Superior temporal gyrus (tissue), 1 donor: ENCODE measurements around the gene CGB8.
"Not testable (repeated sequence)": the region's sequence is repeated elsewhere in the genome, so short reads cannot be mapped to it uniquely, and the experiment has no call there.

Source experiments
- DNase-seq: peaks from one replicate; pipeline ENCODE4 v3.0.0-alpha.2; 2016; ENCODE audit errors: extremely low spot score

Gene CGB8

GRCh38 chr19:49030323-49030722 is 18.6 kb downstream of the CGB8 start:
- not testable (repeated sequence) for DNase-seq

DNA sequence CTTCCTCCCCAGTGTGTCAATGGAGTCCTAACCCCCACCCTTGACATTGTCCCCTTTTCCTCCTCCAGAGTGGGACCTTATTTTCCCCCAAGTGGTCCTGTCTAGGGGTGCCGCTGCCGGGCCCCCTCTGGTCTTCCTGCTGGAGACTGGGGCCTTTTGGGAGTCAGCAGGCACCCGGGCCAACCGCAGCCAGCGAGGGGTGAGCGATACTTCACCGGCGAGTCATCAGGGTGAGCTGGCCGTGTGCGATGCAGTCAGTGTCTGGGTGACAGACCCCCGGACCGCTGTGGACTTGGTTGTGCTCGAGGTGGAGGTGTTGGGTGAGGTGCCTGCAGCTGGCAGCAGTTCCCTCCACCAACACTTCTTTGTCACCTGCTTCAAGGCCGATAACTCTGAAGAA is 19.2 kb downstream of the CGB8 start:
- not testable (repeated sequence) for DNase-seq

DNA sequence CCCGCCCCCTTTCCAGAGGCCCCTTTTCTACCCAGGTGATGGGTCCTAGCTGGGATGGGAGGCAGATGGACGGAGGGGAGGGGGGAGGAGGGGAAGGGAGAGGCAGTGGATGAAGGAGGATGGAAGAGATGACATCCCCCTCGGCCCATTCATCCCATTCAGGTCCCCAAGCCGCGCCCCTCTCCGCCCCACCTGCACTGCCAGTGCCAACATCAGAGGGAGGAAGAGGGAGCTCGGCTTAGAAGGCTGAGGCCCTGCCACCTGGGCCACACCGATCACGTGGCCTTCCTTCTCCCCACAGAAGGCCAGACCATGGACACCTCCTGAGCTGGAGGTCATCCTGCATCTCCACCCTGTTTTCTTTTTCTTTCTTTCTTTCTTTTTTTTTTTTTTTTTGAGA is 20.2 kb downstream of the CGB8 start:
- not testable (repeated sequence) for DNase-seq

GRCh38 chr19:49025599-49025998 is 23.3 kb downstream of the CGB8 start:
- DNase-seq, result not testable (repeated sequence)

DNA sequence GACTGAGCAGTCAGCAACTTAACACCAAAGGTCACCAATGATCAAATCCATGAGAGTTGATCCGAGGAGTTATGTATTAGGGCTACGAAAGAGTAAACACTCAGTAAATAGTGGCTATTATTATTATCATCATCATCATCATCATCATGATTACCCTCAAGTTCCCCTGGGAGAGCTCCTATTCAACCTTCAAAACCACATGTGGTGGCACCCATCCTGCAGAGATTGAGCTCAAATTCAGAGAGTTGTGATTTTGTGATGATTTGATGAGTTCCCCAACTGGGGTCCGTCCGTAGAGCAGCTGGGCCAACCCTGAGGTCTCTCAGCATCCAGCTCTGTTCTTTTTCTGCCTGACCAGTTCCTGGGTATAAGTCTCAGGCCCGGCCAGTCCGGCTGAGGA is 23.8 kb downstream of the CGB8 start:
- DNase-seq, result not testable (repeated sequence)

- DNase-seq, result not testable (repeated sequence)
These were observed 24.7 kb downstream of the CGB8 start, which contains the start of gene CGB3 for GRCh38 chr19:49024233-49024632. CGB3 (minus strand) TSS chr19:49024333; CDS start chr19:49023971, 362 bp downstream.

- no peak for DNase-seq
These were observed 26.8 kb downstream of the CGB8 start for GRCh38 chr19:49022116-49022515.

- DNase-seq, result no peak
These were observed 27.7 kb downstream of the CGB8 start for GRCh38 chr19:49020931-49021895.

DNA sequence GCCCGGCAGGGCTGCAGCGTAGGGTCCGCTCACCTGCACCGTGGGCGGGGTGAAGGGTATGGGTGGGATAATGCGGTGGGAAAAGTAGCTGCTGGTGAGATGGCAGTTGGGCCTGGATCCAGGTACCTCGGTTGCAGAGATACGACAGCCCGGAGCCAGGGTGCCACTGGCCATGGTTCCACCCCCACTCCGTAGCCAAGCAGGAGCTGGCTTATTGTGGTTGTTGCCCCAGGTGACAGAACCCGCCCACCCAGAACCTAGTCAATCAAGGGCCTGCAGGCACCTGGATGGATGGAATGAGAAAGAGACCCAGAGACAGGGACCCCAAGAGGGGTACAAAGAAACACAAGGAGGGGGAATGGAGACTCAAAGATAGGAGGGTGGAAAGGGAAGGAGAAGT is 28.6 kb downstream of the CGB8 start:
- no peak for DNase-seq

GRCh38 chr19:49019242-49019932 is 29.5 kb downstream of the CGB8 start:
- DNase-seq, result no peak

- DNase-seq, result not testable (repeated sequence)
These were observed 30.3 kb downstream of the CGB8 start for GRCh38 chr19:49018388-49019241.

DNA sequence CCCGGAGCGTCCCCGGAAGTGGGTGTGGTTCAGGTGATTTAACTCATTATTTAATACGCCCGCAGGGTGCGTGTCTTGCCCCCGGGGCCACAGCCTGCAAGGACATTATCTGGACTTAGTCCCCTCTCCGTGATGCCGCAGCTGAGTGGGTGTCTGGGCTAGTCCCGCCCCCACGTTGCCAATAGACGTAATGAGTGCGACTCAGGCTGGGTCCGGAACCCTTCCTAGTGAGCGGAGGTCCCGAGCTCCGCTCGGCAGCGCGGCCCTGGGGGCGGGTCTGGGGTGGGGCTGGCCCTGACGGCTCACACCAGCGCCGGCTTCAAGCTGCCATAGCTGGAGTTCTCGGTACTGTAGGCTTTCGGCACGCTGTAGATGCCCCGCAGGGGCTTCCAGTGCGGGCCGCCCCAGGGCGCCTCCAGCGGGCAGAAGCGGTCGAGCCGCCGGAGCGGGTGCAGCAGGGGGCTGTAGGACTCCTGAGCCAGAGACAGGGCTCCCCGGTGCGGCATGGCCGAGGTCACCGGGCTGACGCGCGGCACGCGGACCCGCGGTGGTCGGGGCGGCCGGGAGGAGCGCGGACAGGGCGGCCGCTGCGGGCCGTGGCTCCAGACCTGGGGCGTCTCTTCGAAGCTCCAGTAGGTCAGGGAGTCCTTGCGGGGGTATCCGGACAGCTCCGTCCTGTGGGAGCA is 31.1 kb downstream of the CGB8 start:
- DNase-seq, result no peak

DNA sequence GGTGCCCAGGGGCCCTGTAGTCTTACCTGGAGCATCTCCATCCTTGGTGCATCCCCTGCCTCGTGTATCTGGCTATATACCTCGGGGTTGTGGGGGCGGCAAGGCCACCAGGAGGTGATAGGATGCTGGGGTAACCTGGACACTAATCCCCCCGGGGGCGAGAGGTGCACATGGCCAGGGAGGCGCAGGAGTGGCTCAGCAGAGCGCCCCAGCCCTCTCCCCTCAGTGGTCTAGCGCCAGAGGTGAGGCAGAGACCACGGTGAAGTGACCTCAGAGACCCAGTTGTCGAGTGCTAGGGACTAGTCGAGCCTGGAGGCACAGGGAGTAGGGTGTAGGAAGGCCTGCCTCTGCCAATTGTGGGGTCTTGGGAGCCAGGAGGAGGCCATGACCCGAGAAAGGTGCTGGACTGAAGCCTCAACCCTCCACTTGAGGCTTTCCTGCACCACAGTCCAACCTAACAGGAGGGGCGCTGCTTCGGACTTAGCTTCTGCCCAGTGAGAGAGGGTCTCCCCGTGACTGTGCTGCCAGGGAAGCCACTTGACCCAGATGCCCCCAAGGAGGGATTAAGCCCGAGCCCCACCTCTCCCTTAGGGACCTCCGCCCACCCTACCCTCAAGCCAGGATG is 31.8 kb downstream of the CGB8 start, which contains the start of gene LHB:
Gene LHB, minus strand, starts transcription at position 51 of the 625 bp plus-strand sequence. Its CDS starts 10 bp downstream, at position 41.
- DNase-seq, result no peak

- no peak for DNase-seq
These were observed 32.7 kb downstream of the CGB8 start for GRCh38 chr19:49016067-49016839.

DNA sequence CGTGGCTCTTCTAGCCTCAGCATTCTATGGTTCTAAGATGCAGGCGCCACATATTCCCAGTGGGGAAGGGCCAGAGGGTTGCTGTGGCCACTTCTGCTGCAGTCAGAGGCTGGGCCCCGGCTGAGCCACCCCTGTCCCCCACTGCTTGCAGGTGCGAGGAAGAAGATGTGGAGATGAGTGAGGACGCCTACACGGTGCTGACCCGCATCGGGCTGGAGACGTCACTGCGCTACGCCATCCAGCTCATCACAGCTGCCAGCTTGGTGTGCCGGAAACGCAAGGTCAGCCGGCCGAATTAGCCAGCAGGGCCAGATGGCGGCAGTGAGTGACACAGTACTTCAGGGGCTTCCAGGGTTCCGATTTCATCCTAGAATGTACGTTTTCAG is 34.0 kb downstream of the CGB8 start:
- no peak for DNase-seq

- no peak for DNase-seq
These were observed 34.6 kb downstream of the CGB8 start for GRCh38 chr19:49014123-49014869.

GRCh38 chr19:49011194-49011593 is 37.7 kb downstream of the CGB8 start:
- no peak for DNase-seq

- DNase-seq, result no peak
These were observed 38.5 kb downstream of the CGB8 start for GRCh38 chr19:49010453-49010852.

DNA sequence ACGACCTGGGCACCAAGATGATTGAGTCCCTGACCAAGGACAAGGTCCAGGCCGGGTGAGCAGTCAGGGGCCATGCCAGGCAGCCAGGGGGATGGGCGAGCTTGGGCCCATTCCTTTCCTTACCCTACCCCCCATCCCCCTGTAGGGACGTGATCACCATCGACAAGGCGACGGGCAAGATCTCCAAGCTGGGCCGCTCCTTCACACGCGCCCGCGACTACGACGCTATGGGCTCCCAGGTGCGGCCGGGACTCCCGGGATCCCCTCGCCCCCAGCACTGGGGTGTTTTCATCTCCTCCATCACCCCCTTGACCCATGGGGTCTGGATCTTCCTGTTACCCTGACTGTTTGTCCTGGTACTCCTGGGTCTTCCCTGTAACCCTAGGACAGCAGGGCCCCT is 39.1 kb downstream of the CGB8 start:
- DNase-seq, result no peak
